C4-2B (cell line): ENCODE measurements around the gene UBE2QL1.

Experiments used
- H3K27ac ChIP-seq: fragments of 450-650 bp; 2 replicates; pipeline ENCODE4 v1.5.1; 2017
- ZFX ChIP-seq: fragments of 450-650 bp; IDR thresholded peaks from 2 replicates; pipeline ENCODE4 v1.6.1; 2017
- TF ChIP-seq, protein P1 (sequence below): fragments of 450-650 bp; conservative IDR thresholded peaks from 2 replicates; pipeline ENCODE4 v1.5.1; 2017; ENCODE audit warnings: mild to moderate bottlenecking

Gene UBE2QL1

DNA sequence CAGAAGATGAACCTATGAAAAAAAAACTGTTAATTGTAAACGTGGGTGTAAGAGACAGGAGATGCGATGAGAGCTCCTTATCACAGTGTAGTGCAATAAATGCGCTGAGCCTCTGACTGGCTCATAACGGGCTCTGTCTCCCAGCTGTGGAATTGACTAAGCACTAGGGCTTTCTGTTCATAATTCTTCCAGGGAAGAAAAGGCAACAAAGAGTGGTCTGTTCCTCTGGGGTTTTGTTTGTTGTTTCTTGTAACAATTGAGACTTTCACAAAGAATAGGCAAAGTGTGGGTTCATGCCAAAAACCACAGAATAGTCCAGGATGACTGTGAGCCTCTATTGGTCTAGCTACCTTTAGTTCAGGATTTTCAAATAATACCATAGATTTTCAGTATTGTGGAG is 39.4 kb downstream of the UBE2QL1 start:
- H3K27ac ChIP-seq: no peak overlapping the region
- TF ChIP-seq ZFX: no peak
- TF ChIP-seq, protein P1, sequence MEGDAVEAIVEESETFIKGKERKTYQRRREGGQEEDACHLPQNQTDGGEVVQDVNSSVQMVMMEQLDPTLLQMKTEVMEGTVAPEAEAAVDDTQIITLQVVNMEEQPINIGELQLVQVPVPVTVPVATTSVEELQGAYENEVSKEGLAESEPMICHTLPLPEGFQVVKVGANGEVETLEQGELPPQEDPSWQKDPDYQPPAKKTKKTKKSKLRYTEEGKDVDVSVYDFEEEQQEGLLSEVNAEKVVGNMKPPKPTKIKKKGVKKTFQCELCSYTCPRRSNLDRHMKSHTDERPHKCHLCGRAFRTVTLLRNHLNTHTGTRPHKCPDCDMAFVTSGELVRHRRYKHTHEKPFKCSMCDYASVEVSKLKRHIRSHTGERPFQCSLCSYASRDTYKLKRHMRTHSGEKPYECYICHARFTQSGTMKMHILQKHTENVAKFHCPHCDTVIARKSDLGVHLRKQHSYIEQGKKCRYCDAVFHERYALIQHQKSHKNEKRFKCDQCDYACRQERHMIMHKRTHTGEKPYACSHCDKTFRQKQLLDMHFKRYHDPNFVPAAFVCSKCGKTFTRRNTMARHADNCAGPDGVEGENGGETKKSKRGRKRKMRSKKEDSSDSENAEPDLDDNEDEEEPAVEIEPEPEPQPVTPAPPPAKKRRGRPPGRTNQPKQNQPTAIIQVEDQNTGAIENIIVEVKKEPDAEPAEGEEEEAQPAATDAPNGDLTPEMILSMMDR: no peak

DNA sequence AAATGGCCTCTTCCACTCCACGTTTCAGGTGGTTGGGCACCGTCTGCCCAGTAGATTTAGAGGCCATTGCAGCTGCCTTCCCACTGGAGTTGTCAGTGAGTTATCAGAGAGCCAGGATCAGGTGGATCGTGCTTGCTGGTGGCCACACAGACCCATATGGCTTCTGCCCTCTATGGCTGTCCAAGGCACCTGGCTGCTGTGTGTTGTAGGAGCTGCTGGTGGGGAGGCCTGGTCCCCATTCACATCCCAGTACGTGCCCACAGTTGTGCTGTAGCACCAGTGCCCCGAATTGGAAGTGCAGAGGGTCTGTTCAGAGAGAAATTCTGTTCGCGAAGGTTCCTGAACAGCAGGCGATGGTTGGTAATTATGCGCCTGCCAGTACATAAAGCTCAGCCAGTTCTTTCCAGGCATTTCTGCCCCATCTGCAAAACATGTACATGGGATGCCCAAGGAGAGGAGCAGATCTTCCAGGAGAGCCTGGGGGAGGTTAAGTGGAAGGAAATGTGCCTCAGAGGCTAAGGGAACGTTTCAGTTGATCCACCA is 41.1 kb downstream of the UBE2QL1 start:
- TF ChIP-seq, protein P1: no peak
- TF ChIP-seq ZFX: no peak

DNA sequence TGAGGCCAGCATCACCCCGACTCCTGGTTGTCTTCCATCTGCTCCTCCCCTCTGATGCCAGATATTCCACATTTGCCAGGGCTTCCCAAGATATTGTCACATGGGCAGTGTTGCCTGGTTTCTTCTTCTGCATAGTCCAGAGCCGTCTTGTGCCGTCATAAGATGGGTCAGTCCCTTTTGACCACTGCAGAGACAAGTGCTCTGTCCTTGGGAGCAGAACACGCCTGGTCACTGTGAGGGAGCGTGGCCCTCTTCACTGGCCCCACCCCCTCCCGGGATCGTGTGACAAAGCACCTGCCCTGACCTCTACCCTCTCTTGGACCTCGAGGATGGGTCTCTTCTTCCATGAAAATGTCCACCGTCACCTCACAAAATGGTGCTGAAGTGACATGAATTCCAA is 41.6 kb downstream of the UBE2QL1 start:
- no peak overlapping the region for H3K27ac ChIP-seq
- TF ChIP-seq, protein P1: no peak
- TF ChIP-seq ZFX: no peak

More for the DNA sequence above, 41.1 kb downstream of the UBE2QL1 start:
- H3K27ac ChIP-seq: no peak overlapping the region

DNA sequence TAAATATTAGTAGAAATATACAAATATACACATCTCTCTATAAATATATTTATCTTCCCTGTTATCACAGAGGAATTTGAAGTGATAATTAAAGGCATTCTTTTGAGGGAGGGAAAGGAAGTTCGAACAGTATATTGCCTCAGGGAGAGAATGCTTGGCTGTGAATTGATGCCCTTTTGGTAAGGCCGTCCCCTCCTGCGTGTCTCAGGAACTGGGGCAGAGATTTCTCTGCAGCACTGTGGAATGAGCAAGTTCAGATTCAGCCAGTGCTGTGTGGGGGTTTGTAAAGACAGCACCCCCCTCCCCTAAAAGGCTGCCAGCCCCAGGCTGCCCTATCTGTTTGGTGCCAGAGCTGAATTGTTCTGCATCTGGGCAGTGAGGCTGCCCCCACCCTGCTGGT is 42.0 kb downstream of the UBE2QL1 start:
- no peak for TF ChIP-seq ZFX
- TF ChIP-seq, protein P1: no peak
- H3K27ac ChIP-seq: no peak overlapping the region

DNA sequence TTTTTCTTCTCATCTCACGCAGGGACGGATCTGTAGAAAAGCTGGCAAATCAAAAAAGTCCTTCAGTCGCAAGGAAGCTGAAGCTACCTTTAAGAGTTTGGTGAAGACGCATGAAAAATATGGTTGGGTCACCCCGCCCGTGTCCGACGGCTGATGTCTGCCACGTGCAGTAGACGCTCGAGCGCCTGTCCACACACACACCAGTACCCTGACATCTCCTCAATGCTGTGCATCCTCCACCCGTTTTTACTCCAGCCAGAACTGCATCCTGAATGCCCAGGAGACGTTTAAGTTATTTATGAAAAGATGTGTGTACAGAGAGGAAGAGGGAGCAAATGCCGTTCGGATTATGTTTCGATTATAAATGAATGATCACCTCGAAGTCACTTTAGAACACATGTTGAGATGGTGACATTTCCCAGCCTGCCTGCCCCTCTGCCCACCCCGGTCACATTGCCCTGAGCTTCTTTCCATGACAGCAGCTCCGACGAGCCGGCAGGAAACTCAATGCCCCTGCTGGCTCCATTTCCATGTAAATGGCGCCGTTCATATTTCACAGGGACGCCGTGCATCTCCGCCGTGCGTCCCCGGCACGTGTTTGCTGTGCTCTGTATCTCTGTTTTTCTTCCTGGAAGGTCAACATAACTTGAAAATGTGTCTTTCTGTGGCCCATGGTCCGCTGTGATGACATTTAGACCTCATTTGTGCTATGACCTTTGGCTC is 42.7 kb downstream of the UBE2QL1 start:
- H3K27ac ChIP-seq: no peak overlapping the region
- TF ChIP-seq ZFX: no peak
- TF ChIP-seq, protein P1: no peak

DNA sequence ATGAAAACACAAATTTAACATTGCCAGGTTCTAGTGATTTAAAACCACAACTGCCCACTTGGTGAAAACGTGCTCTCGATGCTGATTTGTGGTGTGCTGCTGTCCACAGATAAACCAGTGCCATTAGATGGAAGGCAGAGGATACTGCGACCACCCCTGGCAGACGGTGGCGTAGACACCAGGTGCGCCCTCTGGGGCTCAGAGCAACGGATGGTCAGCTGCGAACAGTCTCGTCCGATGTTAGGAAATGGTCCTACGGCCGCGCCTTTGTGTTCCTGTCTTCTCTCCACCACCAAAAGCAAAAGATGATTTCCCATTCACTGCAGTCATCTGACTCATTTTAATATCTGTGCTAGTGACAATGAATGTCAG is 43.2 kb downstream of the UBE2QL1 start:
- TF ChIP-seq, protein P1: no peak
- TF ChIP-seq ZFX: no peak
- no peak overlapping the region for H3K27ac ChIP-seq

DNA sequence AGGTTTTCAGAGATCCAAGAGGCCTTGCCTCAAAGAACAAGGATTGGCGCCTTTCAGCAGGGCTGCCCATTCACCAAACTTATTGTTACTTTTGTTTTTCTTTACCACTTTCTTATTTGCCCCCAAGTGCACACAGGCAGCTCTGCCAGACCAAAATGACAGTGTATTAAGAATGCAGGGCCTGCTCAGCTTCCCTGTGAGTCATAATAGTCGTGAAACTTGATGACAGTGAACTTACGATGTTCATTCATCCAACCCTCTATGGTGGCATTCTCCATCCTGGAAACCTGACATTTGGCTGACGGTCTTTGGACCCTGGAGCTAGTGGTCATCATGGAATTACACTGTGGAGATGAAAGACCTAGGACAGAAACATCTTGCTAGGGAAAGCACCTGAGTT is 44.3 kb downstream of the UBE2QL1 start:
- TF ChIP-seq ZFX: no peak
- TF ChIP-seq, protein P1: no peak
- H3K27ac ChIP-seq: no peak overlapping the region
